Measurements from ENCODE around the gene ATP1A4.
A peak's percentile ranks its signal among the peaks of the same experiment; 100 is the strongest.

Gene ATP1A4

GRCh38 chr1:160206421-160207117 is 55.2 kb downstream of the ATP1A4 start:
- no peak for DNase-seq (ENCODE audit: low read depth)
- H3K4me3 ChIP-seq (ENCODE audit: low read depth, low read length) = peak overlapping the region; percentile 92
- no peak for TF ChIP-seq CTCF (IDR thresholded peaks at IDR 0.05; ENCODE audit: control insufficient read depth, extremely low read depth, insufficient read depth)

- no peak overlapping the region for H3K4me3 ChIP-seq (ENCODE audit: low read depth, low read length)
- no peak for DNase-seq (ENCODE audit: low read depth)
- TF ChIP-seq CTCF (IDR thresholded peaks at IDR 0.05; ENCODE audit: control insufficient read depth, extremely low read depth, insufficient read depth) = no peak
Observed at GRCh38 chr1:160207118-160207650, 55.8 kb downstream of the ATP1A4 start.

GRCh38 chr1:160207771-160208556 is 56.6 kb downstream of the ATP1A4 start:
- TF ChIP-seq CTCF (IDR thresholded peaks at IDR 0.05; ENCODE audit: control insufficient read depth, extremely low read depth, insufficient read depth) = no peak
- no peak overlapping the region for H3K4me3 ChIP-seq (ENCODE audit: low read depth, low read length)
- DNase-seq (ENCODE audit: low read depth) = no peak

GRCh38 chr1:160208557-160209320 is 57.3 kb downstream of the ATP1A4 start:
- no peak for TF ChIP-seq CTCF (IDR thresholded peaks at IDR 0.05; ENCODE audit: control insufficient read depth, extremely low read depth, insufficient read depth)
- DNase-seq (ENCODE audit: low read depth) = no peak
- no peak overlapping the region for H3K4me3 ChIP-seq (ENCODE audit: low read depth, low read length)

GRCh38 chr1:160209321-160210046 is 58.1 kb downstream of the ATP1A4 start:
- H3K4me3 ChIP-seq (ENCODE audit: low read depth, low read length) = no peak overlapping the region
- DNase-seq (ENCODE audit: low read depth) = no peak
- no peak for TF ChIP-seq CTCF (IDR thresholded peaks at IDR 0.05; ENCODE audit: control insufficient read depth, extremely low read depth, insufficient read depth)

- TF ChIP-seq CTCF (IDR thresholded peaks at IDR 0.05; ENCODE audit: control insufficient read depth, extremely low read depth, insufficient read depth) = no peak
Observed at GRCh38 chr1:160210561-160210960, 59.2 kb downstream of the ATP1A4 start.

More at GRCh38 chr1:160210561-160210960, 59.2 kb downstream of the ATP1A4 start:
- no peak overlapping the region for H3K4me3 ChIP-seq (ENCODE audit: low read depth, low read length)
- no peak for DNase-seq (ENCODE audit: low read depth)

All from LNCaP clone FGC (cell line).